Measurements from ENCODE around the gene INTS15. TPM values are rescaled to one million over a fixed set of nuclear protein-coding genes. Genes with fewer than 3 reads are reported as not detected.

Gene INTS15
- total and polyA plus RNA-seq, 9 of the 15 experiments (the other 6 are each of a cell fraction or from before 2014, with no cell fraction given) = 0.52 to 28.9 (median 11.6) TPM

GRCh38 chr7:6640246-6640721 is 50.5 kb downstream of the INTS15 start:
- ATAC-seq = peak; percentile 89
- Histone ChIP-seq H3K36me3 (ENCODE audit: control insufficient read depth, insufficient read depth, low read length) (peaks cover 64% of the 10 kb centered on the region), H3K4me2 (ENCODE audit: insufficient read depth, low read length) (peak overlapping the region; percentile 91), H4K20me1 (replicated peaks; ENCODE audit: control insufficient read depth, insufficient read depth, low read length) (no peaks in the 10 kb centered on the region), H3K79me2 (ENCODE audit: control insufficient read depth, insufficient read depth, low read length) (peaks cover 59% of the 10 kb centered on the region), H2AFZ (ENCODE audit: low read depth, low read length) (0 out of 2 replicates have a peak overlapping the region, but pooled peaks have one; percentile 18), H3K9me1 (ENCODE audit: control insufficient read depth, insufficient read depth, low read length) (peaks cover 2% of the 10 kb centered on the region), H3K4me3 (no peak overlapping the region), H3K9ac (ENCODE audit: insufficient read depth in 1 of 2, low read depth in 2 of 2, low read length in 2 of 2) (peak overlapping the region in 1 of 2 experiments; percentile 45; a peak in 1 of 4 replicates), H3K4me1 (replicated peaks in 1 of 2; ENCODE audit: control insufficient read depth in 2 of 2, insufficient read depth in 2 of 2, low read length in 2 of 2) (peaks cover 19 to 64% of the 10 kb centered on the region in 2 experiments; a peak in 4 of 5 replicates), H3K27me3 (ENCODE audit: control insufficient read depth in 2 of 2, insufficient read depth in 2 of 2, low read length in 2 of 2) (no peaks in the 10 kb centered on the region), H3K27ac (ENCODE audit: extremely low read depth, low read depth, low read length) (peak overlapping the region; percentile 83), H3K9me3 (replicated peaks; ENCODE audit: control insufficient read depth, insufficient read depth, low read depth, low read length) (peaks cover 6% of the 10 kb centered on the region; the same call in 1 of the 2 replicates)
- DNase-seq (ENCODE audit: extremely low read depth in 1 of 4, low spot score in 3 of 4) = peak; percentile 66 to 91 (median 76)
- no TSS peak for BruUV-seq (replicated peaks)
- peak; percentile 99 for FAIRE-seq
- in situ Hi-C loops (cut with MboI) = no loop called here
- ChIA-PET CTCF (ENCODE audit: low intra/inter-chr PET ratio) (interaction anchor here (0.7 kb wide), 1 partner anchor 142 kb away, joined by 6 read pairs; no protein-coding TSS in a partner anchor), POLR2A (interaction anchor here (0.8 kb wide), 1 partner anchor 97 kb away, joined by 3 read pairs; no protein-coding TSS in a partner anchor)
- intact Hi-C loops (cut with micrococcal nuclease) = no loop called here
- WGBS (ENCODE audit: insufficient coverage, low coverage, missing lambda C conversion rate) = 39% methylated on average over 11 of the region's 11 CpGs
- TF ChIP-seq TBP (optimal IDR thresholded peaks at IDR 0.05; ENCODE audit: low read depth, low read length) (peak; percentile 33), MAZ (CRISPR knock-in tag; conservative IDR thresholded peaks at IDR 0.05 in 1 of 2, IDR thresholded peaks at IDR 0.05 in 1 of 2) (peak in 1 of 2 experiments; percentile 53; a peak in 1 of 4 replicates), KLF10 (CRISPR knock-in tag; IDR thresholded peaks at IDR 0.05) (no peak), PBX2 (CRISPR knock-in tag; IDR thresholded peaks at IDR 0.05; ENCODE audit: low read depth) (peak; percentile 70), PBX2 (tag; conservative IDR thresholded peaks at IDR 0.05; ENCODE audit: low read depth) (peak; percentile 92), ZBTB34 (CRISPR knock-in tag; IDR thresholded peaks at IDR 0.05) (no peak), NRF1 (conservative IDR thresholded peaks at IDR 0.05 in 1 of 2, IDR thresholded peaks at IDR 0.05 in 1 of 2) (peak; percentile 45; a peak in 2 of 4 replicates), TOE1 (IDR thresholded peaks at IDR 0.05; ENCODE audit: borderline replicate concordance) (peak; percentile 62; the same call in 1 of the 2 replicates), TOE1 (CRISPR knock-in tag; IDR thresholded peaks at IDR 0.05; ENCODE audit: borderline replicate concordance, low read depth) (no peak), TFAP4 (CRISPR knock-in tag; IDR thresholded peaks at IDR 0.05; ENCODE audit: borderline replicate concordance) (peak; percentile 85), MAX (CRISPR knock-in tag; IDR thresholded peaks at IDR 0.05) (peak; percentile 89), ZNF217 (CRISPR knock-in tag; IDR thresholded peaks at IDR 0.05) (no peak), NR3C1 (CRISPR knock-in tag; IDR thresholded peaks at IDR 0.05) (no peak), CBX5 (IDR thresholded peaks at IDR 0.05; ENCODE audit: borderline replicate concordance, low read depth) (peak; percentile 73; the same call in 1 of the 2 replicates), MEIS2 (IDR thresholded peaks at IDR 0.05; ENCODE audit: partially characterized antibody) (peak; percentile 98), HDAC2 (IDR thresholded peaks at IDR 0.05) (peak; percentile 48; the same call in 1 of the 2 replicates)

Data from K562 (cell line).